ENCODE results near the gene INO80B.
A peak's percentile ranks its signal among the peaks of the same experiment; 100 is the strongest.
"Not testable (repeated sequence)": the region's sequence is repeated elsewhere in the genome, so short reads cannot be mapped to it uniquely, and the experiment has no call there.

INO80B gene

GRCh38 chr2:74482801-74483674 lies 28.2 kb downstream of the INO80B start, which contains the start of the genes CCDC142 and TTC31:
Gene CCDC142 (minus strand): TSS chr2:74482998. CDS start chr2:74482837, 161 bp downstream.
Gene TTC31 (plus strand): TSS chr2:74483081. CDS start chr2:74483096, 15 bp downstream.
- DNase-seq: peak; percentile 97

DNA sequence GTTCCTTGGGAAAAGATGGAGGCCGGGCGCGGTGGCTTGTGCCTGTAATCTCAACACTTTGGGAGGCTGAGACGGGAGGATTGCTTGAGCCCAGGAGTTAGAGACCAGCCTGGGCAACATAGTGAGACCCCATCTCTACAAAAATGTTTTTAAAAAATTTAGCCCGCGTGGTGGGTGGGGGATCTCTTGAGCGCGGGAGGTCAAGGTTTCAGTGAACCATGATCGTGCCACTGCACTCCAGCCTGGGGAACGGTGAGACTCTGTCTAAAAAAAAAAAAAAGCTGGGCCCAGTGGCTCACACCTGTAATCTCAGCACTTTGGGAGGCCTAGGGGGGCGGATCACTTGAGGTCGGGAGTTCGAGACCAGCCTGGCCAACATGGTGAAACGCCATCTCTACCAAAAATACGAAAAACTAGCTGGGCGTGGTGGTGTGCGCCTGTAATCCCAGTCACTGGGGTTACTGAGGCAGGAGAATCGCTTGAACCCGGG lies 28.8 kb downstream of the INO80B start:
- not testable (repeated sequence) for DNase-seq

GRCh38 chr2:74486141-74486540 lies 31.3 kb downstream of the INO80B start:
- DNase-seq: no peak

DNA sequence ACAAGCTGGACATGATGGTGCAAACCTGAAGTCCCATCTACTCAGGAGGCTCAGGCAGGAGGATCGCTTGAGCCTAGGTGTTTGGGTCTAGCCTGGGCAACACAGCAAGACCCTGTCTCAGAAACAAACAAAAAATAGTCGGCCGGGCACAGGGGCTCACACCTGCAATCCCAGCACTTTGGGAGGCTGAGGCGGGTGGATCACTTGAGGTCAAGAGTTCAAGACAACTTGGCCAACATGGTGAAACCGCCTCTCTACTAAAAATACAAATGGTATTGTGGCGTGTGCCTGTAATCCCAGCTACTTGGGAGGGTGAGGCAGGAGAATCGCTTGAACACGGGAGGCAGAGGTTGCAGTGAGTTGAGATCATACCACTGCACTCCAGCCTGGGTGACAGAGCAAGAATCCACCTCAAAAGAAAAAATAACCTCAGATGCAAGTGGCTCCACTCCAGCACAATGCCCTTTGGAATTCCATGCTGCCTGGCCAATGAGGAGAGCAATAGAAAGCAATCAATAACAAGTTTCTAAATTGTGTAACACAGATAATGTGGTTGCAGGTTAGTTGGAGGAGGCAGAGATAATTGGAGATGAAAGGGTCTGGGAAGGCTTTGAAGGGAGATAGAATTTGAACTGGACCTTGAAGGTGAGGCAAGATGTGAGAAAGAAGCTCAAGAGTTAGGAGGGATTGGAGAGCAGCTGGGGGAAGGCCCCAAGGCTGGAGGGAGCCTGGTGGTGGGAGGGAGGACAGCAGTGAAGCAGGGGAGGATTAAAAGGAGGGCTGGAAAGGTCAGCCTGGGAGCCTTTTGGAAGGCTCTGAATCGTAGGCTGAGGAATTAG lies 34.0 kb downstream of the INO80B start:
- no peak for DNase-seq

- DNase-seq: no peak
Measured at GRCh38 chr2:74489906-74490305, 35.0 kb downstream of the INO80B start.

- no peak for DNase-seq
Measured at GRCh38 chr2:74491648-74492544, 37.0 kb downstream of the INO80B start.

- no peak for DNase-seq
Measured at GRCh38 chr2:74493546-74493945, 38.7 kb downstream of the INO80B start.

DNA sequence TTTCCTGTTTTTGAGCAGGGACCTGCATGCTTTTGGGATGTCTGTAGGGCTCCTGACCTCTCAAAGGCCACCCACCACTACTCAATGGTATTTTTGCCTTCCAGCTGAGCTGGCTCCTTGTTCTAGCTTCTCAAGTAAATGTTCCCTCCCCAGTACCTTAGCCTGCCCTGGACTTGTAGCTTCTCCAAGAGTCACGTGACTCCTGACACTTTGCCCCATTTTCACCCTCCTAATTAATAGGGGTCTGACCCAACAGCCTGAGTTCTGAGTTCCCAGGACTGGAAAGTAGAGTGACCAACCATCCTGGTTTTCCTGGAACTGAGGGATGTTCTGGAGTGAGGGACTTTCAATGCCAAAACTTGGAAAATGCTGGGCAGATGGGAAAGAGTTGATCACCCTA lies 40.6 kb downstream of the INO80B start:
- no peak for DNase-seq

GRCh38 chr2:74496997-74497776 lies 42.3 kb downstream of the INO80B start:
- no peak for DNase-seq

GRCh38 chr2:74497777-74498499 lies 43.1 kb downstream of the INO80B start:
- no peak for DNase-seq

DNA sequence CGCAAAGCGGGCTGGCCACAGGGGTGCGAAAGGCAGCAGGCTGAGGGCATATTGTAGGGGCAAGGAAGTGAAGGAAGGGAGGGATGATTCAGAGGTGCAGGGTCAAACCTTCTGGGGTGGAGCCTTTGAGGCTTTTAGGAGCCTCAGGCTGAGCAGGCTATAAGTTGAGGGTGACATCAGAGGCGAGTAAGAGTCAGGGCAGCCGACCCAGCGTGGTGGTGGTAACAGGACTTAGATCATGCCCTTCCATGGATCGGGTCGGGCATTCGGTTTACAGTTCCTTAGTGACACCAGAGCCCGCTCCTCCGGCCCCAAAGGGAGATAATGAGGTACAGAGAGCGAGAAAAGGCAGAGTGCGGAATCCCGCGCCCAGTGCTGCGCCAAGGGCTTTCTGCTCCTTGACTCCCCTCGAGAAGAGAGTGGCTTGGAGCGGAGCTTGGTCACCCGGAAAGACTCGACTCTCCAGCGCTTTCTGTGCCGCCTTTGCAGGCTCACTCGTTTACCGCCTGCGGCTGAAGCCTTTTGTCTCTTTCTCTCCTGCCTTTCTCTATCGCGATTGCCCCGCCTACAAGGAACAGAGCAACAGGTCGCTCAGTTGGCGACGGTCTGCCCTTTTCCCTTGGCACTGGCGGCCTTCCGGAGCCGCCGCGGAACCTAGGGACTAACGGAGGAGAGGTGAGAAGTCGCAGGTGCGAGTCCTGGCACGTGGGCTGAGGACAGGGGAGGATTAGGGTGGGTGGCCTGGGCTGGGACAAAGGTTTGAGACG lies 43.8 kb downstream of the INO80B start:
- no peak for DNase-seq

- DNase-seq: peak; percentile 58
Measured at GRCh38 chr2:74499267-74499939, 44.5 kb downstream of the INO80B start, which contains the start of gene LBX2. Gene LBX2 (minus strand): TSS chr2:74499603. CDS start chr2:74499537, 66 bp downstream.

- no peak for DNase-seq
Measured at GRCh38 chr2:74499940-74500577, 45.2 kb downstream of the INO80B start.

DNA sequence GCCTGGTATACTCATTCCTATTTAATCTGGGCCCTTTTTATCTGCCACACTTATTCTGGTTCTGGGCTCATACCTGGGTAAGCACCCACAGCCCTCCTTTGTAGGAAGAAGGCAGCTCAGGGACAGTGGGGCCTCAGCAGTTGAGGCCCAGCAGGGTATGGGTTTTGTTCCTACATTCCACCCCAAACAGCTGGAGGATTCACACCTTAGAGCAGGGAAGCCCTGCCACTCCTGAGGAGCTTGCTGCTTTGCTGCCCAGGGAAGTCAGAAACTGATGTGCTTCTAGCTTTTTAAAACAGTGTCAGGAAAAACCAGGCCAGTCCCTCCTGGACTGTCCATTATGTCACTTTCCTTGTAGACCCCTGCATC lies 45.7 kb downstream of the INO80B start:
- DNase-seq: no peak

DNA sequence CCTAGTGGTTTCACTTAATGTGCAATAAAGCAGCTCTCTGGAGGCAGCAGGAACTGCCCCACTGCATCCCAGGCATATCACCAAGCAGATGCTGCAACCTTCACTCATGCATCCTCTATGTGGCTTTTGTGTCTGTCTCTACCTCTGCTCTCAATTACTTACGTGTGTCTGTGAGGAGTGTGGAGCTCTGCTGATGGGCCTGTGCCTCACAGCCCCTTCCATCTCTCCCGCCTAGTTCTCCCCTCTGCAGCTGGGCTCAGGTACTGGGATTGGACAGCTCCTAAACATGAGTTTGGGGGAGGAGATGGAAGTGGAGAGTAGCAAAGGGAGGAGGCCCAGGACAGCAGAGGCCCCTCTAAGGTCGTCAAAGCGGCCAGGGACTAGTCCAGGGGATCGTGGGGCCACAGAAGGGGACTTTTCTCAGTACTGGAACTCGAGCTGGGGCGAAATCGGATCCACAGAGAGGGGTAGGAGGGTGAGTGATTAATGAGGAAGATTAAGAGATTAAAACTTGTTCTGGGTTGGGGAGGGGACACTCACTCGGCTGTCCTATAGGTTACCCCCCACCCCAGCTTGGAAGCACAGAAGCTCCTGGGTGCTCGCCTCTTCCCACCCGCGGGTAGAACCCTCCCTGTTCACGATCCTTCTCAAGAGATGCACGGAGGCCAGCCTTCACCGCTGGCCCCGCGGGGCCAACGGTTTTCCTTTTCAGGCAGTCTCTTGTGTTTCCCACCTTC lies 46.6 kb downstream of the INO80B start:
- no peak for DNase-seq

DNA sequence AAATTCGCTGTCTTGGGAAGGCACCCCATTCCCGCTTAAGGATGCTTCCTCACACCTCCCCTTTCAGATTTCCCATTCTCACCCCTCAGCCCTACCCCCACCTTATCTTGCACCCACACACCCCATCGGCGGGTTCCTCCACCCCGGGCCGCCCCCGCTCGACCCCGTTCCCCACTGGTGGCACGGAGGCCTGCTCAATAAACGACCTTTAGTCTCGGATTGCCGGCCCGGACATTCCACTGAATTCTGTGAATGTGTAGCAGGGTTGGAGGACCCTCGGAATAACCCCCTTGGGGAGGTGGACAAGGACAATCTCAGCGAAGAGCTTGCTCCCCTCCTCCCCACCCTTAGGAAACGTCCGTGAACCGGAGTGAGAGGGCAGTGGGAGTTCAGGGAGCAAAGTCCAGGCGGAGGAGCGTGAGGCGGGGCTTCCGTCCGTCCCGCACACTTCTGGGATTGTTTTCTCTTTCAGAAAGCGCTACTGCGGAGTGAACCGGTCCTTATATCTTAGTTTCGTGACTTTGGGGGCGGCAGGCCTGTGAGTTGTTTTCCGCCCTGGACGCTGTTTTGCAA lies 47.3 kb downstream of the INO80B start:
- DNase-seq: no peak

DNA sequence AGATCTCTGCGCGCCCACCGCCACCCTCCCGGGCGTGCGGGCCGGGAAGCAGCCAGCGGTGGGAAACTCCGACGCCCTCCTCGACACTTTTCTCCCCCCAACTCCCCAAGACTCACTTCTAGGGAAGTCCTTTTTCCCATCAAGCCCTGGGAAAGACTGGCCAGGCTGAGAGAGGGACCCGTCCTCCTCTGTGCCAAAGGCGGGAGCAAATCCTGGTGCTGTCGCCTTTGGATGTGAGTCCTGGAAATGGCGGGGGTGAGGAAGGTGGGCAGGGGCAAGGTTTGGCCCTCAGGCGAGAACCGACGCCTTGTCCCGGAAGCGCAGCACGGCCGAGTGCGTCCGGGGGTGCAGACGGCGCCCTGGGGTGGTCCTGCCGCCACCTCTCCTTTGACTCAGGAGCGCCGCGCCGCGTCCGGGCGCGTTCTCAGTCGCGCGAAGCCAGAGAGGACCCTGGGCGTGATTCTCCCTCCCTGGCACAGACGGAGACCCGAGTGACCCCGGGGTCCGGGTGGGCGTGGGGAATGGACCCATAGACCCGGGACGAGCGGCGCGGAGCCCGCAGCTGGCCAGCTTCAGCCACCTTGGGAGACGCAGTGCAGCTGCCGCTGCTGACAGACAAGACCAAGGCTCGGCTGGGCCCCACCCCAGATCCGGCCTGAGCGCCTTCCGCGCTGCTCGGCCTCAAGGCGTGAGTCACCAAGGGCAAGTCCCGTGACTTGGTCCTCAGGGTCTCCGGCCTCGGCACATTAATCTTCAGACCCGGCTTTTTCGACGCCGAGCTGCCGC lies 48.0 kb downstream of the INO80B start:
- peak; percentile 76 for DNase-seq

Measured in left hindlimb (tissue), 1 donor.